GM12878 (cell line): ENCODE measurements around the gene FOXP4. TPM values are rescaled to one million over a fixed set of nuclear protein-coding genes. Genes with fewer than 3 reads are reported as not detected.
A peak's percentile ranks its signal among the peaks of the same experiment; 100 is the strongest.

Experiments used
- ATF7 ChIP-seq: fragments of 450-650 bp; IDR thresholded peaks from 2 replicates; pipeline ENCODE4 v1.6.1; 2016; ENCODE audit warnings: low read depth, mild to moderate bottlenecking
- CHD2 ChIP-seq: IDR thresholded peaks from 2 replicates; pipeline ENCODE4 v1.6.1; 2011; ENCODE audit warnings: low read depth, low read length, improper control_type of control experiment, borderline replicate concordance
- IKZF1 ChIP-seq: fragments of 450-650 bp; conservative IDR thresholded peaks from 2 replicates; pipeline ENCODE4 v1.6.1; 2017; ENCODE audit warnings: antibody characterized with exemption, mild to moderate bottlenecking
- IKZF2 ChIP-seq, 2 experiments: fragments of 450-650 bp; IDR thresholded peaks; 2 replicates each; pipeline ENCODE4 v1.6.1; 2017; ENCODE audit warnings: mild to moderate bottlenecking in 2 of 2, moderate library complexity in 2 of 2
- MYC ChIP-seq: IDR thresholded peaks from 2 replicates; pipeline ENCODE4 v1.6.1; 2011; ENCODE audit warnings: mild to moderate bottlenecking, low read length, moderate library complexity, inconsistent platforms; ENCODE audit not compliant: insufficient read depth, insufficient replicate concordance, insufficient read length, severe bottlenecking
- PAX8 ChIP-seq: fragments of 450-650 bp; IDR thresholded peaks from 2 replicates; pipeline ENCODE4 v1.6.1; 2017; ENCODE audit warnings: mild to moderate bottlenecking, moderate library complexity
- POLR2AphosphoS5 ChIP-seq: IDR thresholded peaks from 2 replicates; pipeline ENCODE4 v1.6.1; 2011; ENCODE audit warnings: mild to moderate bottlenecking, low read length, inconsistent platforms
- RELA ChIP-seq: fragments of 450-650 bp; IDR thresholded peaks from 2 replicates; pipeline ENCODE4 v1.8.0; 2014; ENCODE audit warnings: borderline replicate concordance; ENCODE audit not compliant: partially characterized antibody
- SMARCA5 ChIP-seq: fragments of 450-650 bp; IDR thresholded peaks from 2 replicates; pipeline ENCODE4 v1.6.1; 2017; ENCODE audit warnings: mild to moderate bottlenecking
- SUZ12 ChIP-seq: fragments of 200-600 bp; sonication (generic); IDR thresholded peaks from one replicate; pipeline ENCODE4 v1.6.1; 2018; ENCODE audit warnings: antibody characterized with exemption, mild to moderate bottlenecking; ENCODE audit not compliant: unreplicated experiment
- TAF1 ChIP-seq: IDR thresholded peaks from 2 replicates; pipeline ENCODE4 v1.6.1; 2011; ENCODE audit warnings: mild to moderate bottlenecking, low read depth, low read length, borderline replicate concordance
- YBX1 ChIP-seq: fragments of 450-650 bp; IDR thresholded peaks from 2 replicates; pipeline ENCODE4 v1.6.1; 2016; ENCODE audit warnings: antibody characterized with exemption
- YY1 ChIP-seq: IDR thresholded peaks from 2 replicates; pipeline ENCODE4 v1.6.1; 2011; ENCODE audit warnings: low read depth, mild to moderate bottlenecking, low read length
- ZBED1 ChIP-seq: IDR thresholded peaks from 2 replicates; pipeline ENCODE4 v1.6.1; 2016; ENCODE audit warnings: borderline replicate concordance
- ZNF207 ChIP-seq: fragments of 450-650 bp; IDR thresholded peaks from 2 replicates; pipeline ENCODE4 v1.6.1; 2014; ENCODE audit warnings: antibody characterized with exemption, mild to moderate bottlenecking, borderline replicate concordance
- ZNF217 ChIP-seq: fragments of 450-650 bp; IDR thresholded peaks from 2 replicates; pipeline ENCODE4 v1.6.1; 2017; ENCODE audit warnings: antibody characterized with exemption, mild to moderate bottlenecking
- ZSCAN29 ChIP-seq: fragments of 450-650 bp; IDR thresholded peaks from 2 replicates; pipeline ENCODE4 v1.6.1; 2017; ENCODE audit warnings: mild to moderate bottlenecking, moderate library complexity
- polyA plus RNA-seq, 11 experiments: library from polyadenylated mRNA; depleted of rRNA in 4 of 11; unstranded in 6 of 11; stranded (reverse) in 5 of 11; fragments of >200 nt; fragmentation: Nextera tagmentation in 4 of 11; fragmentation: Illumina TruSeq in 1 of 11; extraction: Ambion mirVana in 4 of 11; extraction: Trizol in 1 of 11; gene quantifications; 1 replicate in 1 of 11; 2 replicates in 10 of 11; pipeline versions ENCODE4 v1.2.1 to v1.2.3, GENCODE V29; 2011 to 2016; ENCODE audit warnings: inconsistent platforms in 2 of 11, missing spikeins in 2 of 11, low read depth in 1 of 11
- total RNA-seq, 4 experiments: library from RNA; depleted of rRNA in 3 of 4; stranded (reverse); fragments of >200 nt in 3 of 4; fragmentation: Illumina TruSeq in 1 of 4; extraction: Trizol in 1 of 4; gene quantifications; 2 replicates each; pipeline versions ENCODE4 v1.2.1 to v1.2.3, GENCODE V29; 2013 to 2021
- TF ChIP-seq, protein P1 (sequence below): IDR thresholded peaks from 2 replicates; pipeline ENCODE4 v1.6.1; 2011; ENCODE audit warnings: borderline replicate concordance, low read depth, mild to moderate bottlenecking, moderate library complexity, low read length; ENCODE audit not compliant: insufficient read depth, poor library complexity, severe bottlenecking
- TF ChIP-seq, protein P2 (sequence below): IDR thresholded peaks from 2 replicates; pipeline ENCODE4 v1.6.1; 2012; ENCODE audit warnings: low read depth, low read length, improper control_type of control experiment
- TF ChIP-seq, protein P3 (sequence below): fragments of 450-650 bp; conservative IDR thresholded peaks from 2 replicates; pipeline ENCODE4 v1.6.1; 2017; ENCODE audit warnings: mild to moderate bottlenecking, moderate library complexity
- TF ChIP-seq, protein P4 (sequence below): fragments of 450-650 bp; formaldehyde crosslinking; IDR thresholded peaks from 2 replicates; pipeline ENCODE4 v1.4.0; 2020; ENCODE audit warnings: mild to moderate bottlenecking, moderate library complexity

The FOXP4 gene
- total and polyA plus RNA-seq, 10 of the 15 experiments (the other 5 are each of a cell fraction or from before 2014, with no cell fraction given): 0.31 to 46.1 (median 2.3) TPM

DNA sequence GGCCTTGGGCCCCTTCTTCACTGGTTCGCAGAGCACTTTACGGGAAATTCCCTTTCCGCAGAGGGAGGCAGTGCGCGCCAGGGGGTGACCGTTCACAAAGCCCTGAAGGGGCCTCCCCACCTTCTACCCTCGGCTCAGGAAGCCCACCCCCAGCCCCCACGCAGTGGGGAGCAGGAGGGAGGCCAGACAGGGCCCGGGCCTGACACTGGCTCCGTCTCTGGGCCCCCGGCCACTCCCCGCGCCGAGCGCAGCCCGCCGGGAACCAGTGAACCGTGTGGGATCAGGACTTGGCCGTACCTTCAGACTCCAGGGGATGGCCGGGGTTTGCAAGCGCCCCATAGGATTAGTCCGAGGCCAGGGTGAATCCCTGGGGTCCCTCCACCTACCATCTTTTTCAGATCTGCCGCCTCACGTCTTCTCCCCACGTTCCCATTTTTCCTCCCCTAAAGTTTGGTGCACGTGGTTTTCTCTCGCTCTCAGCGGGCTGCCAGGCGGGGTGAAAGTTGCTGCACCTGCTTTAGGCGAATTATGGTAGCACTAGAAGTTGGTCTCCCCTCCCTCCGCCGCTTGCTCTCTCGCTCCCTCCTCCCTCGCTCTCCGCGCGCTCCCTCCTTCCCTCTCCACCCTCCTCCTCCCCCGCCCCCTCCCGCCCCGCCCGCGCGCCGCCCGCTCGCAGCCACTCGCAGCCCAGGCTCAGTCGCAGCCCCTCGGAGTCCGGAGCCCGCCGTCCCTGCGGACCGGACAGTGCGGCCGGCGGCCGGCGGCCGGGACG is at the start of gene FOXP4 (continued):
- TF ChIP-seq SUZ12: no peak
- TF ChIP-seq IKZF2 (IDR thresholded peaks at IDR 0.05): peak in 1 of 2 experiments; percentile 73
- TF ChIP-seq, protein P1, sequence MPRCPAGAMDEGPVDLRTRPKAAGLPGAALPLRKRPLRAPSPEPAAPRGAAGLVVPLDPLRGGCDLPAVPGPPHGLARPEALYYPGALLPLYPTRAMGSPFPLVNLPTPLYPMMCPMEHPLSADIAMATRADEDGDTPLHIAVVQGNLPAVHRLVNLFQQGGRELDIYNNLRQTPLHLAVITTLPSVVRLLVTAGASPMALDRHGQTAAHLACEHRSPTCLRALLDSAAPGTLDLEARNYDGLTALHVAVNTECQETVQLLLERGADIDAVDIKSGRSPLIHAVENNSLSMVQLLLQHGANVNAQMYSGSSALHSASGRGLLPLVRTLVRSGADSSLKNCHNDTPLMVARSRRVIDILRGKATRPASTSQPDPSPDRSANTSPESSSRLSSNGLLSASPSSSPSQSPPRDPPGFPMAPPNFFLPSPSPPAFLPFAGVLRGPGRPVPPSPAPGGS: peak; percentile 63
- TF ChIP-seq, protein P2, sequence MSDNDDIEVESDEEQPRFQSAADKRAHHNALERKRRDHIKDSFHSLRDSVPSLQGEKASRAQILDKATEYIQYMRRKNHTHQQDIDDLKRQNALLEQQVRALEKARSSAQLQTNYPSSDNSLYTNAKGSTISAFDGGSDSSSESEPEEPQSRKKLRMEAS: peak; percentile 86; the same call in 1 of the 2 replicates
- TF ChIP-seq, protein P3, sequence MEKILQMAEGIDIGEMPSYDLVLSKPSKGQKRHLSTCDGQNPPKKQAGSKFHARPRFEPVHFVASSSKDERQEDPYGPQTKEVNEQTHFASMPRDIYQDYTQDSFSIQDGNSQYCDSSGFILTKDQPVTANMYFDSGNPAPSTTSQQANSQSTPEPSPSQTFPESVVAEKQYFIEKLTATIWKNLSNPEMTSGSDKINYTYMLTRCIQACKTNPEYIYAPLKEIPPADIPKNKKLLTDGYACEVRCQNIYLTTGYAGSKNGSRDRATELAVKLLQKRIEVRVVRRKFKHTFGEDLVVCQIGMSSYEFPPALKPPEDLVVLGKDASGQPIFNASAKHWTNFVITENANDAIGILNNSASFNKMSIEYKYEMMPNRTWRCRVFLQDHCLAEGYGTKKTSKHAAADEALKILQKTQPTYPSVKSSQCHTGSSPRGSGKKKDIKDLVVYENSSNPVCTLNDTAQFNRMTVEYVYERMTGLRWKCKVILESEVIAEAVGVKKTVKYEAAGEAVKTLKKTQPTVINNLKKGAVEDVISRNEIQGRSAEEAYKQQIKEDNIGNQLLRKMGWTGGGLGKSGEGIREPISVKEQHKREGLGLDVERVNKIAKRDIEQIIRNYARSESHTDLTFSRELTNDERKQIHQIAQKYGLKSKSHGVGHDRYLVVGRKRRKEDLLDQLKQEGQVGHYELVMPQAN: peak; percentile 53
- TF ChIP-seq IKZF1: peak; percentile 86
- no peak; the same call in 1 of the 2 replicates for TF ChIP-seq SMARCA5
- TF ChIP-seq TAF1: 0 out of 2 replicates have a peak, but pooled peaks have one; percentile 48
- TF ChIP-seq YY1: peak; percentile 84
- TF ChIP-seq PAX8: no peak
- TF ChIP-seq RELA: peak; percentile 66
- 0 out of 2 replicates have a peak, but pooled peaks have one; percentile 42 for TF ChIP-seq CHD2
- TF ChIP-seq ZNF207: peak; percentile 81; the same call in 1 of the 2 replicates
- TF ChIP-seq, protein P4, sequence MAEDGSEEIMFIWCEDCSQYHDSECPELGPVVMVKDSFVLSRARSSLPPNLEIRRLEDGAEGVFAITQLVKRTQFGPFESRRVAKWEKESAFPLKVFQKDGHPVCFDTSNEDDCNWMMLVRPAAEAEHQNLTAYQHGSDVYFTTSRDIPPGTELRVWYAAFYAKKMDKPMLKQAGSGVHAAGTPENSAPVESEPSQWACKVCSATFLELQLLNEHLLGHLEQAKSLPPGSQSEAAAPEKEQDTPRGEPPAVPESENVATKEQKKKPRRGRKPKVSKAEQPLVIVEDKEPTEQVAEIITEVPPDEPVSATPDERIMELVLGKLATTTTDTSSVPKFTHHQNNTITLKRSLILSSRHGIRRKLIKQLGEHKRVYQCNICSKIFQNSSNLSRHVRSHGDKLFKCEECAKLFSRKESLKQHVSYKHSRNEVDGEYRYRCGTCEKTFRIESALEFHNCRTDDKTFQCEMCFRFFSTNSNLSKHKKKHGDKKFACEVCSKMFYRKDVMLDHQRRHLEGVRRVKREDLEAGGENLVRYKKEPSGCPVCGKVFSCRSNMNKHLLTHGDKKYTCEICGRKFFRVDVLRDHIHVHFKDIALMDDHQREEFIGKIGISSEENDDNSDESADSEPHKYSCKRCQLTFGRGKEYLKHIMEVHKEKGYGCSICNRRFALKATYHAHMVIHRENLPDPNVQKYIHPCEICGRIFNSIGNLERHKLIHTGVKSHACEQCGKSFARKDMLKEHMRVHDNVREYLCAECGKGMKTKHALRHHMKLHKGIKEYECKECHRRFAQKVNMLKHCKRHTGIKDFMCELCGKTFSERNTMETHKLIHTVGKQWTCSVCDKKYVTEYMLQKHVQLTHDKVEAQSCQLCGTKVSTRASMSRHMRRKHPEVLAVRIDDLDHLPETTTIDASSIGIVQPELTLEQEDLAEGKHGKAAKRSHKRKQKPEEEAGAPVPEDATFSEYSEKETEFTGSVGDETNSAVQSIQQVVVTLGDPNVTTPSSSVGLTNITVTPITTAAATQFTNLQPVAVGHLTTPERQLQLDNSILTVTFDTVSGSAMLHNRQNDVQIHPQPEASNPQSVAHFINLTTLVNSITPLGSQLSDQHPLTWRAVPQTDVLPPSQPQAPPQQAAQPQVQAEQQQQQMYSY (CRISPR knock-in tag): no peak
- peak; percentile 52; the same call in 1 of the 2 replicates for TF ChIP-seq POLR2AphosphoS5
- TF ChIP-seq ZNF217: peak; percentile 21; the same call in 1 of the 2 replicates
- no peak for TF ChIP-seq YBX1
- no peak for TF ChIP-seq ZSCAN29
- peak; percentile 17 for TF ChIP-seq MYC
- 0 out of 2 replicates have a peak, but pooled peaks have one; percentile 33 for TF ChIP-seq ATF7
- 0 out of 2 replicates have a peak, but pooled peaks have one; percentile 52 for TF ChIP-seq ZBED1
